ENCODE data around the gene RBM25. TPM values are rescaled to one million over a fixed set of nuclear protein-coding genes. Genes with fewer than 3 reads are reported as not detected.

Gene RBM25
- total RNA-seq, 4 donors from 2014 or later: 29.1 to 50.4 (median 34.4) TPM

DNA sequence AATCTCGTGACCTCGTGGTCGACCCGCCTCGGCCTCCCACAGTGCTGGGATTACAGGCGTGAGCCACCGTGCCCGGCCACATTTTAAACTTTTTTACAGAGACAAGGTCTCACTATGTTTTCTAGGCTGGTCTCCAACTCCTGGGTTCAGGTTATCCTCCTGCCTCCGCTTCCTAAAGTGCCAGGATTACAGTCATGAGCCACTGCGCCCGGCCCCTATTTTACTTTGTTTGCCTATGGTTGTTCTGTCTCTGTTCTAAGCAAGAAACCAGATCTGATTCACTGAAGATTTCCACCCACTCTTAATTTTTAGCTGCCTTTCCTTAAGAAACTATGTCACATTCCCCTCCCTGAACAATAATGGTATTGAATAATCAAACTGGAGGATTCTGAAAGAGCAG, 39.1 kb downstream of the RBM25 start:
- intact Hi-C loops (cut with DNase I; ENCODE audit: low total_unique reads): no loop called here
- H3K4me3 ChIP-seq (ENCODE audit: low read depth, poor library complexity, severe bottlenecking): no peak overlapping the region
- whole genome bisulfite sequencing, 2 donors: 96 to 98% methylated on average over 11 of the region's 11 CpGs
- TF ChIP-seq, protein P1, sequence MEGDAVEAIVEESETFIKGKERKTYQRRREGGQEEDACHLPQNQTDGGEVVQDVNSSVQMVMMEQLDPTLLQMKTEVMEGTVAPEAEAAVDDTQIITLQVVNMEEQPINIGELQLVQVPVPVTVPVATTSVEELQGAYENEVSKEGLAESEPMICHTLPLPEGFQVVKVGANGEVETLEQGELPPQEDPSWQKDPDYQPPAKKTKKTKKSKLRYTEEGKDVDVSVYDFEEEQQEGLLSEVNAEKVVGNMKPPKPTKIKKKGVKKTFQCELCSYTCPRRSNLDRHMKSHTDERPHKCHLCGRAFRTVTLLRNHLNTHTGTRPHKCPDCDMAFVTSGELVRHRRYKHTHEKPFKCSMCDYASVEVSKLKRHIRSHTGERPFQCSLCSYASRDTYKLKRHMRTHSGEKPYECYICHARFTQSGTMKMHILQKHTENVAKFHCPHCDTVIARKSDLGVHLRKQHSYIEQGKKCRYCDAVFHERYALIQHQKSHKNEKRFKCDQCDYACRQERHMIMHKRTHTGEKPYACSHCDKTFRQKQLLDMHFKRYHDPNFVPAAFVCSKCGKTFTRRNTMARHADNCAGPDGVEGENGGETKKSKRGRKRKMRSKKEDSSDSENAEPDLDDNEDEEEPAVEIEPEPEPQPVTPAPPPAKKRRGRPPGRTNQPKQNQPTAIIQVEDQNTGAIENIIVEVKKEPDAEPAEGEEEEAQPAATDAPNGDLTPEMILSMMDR (IDR thresholded peaks at IDR 0.05): no peak
- TF ChIP-seq POLR2A (IDR thresholded peaks at IDR 0.05): no peak
- DNase-seq (ENCODE audit: low spot score in 2 of 2): no peak

DNA sequence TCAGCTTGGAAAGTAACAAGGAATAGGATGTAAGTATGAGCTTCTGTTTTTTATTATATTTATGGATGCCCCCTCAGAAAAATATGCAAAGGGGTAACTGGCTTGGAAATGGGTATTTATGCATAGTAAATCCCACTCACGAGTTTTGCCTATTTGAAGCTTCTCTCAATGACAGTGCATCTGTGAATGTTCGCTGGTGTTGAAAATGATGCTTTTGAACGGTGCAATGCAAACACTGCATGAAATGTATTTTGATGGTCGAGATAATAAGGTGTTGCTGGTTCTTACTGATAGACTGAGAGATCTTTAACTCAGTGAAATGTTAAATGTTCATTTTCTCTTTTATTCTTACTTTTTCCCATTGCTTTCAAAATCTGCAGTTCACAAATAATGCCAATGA, 42.0 kb downstream of the RBM25 start:
- intact Hi-C loops (cut with DNase I; ENCODE audit: low total_unique reads): no loop called here
- TF ChIP-seq POLR2A (IDR thresholded peaks at IDR 0.05): no peak
- TF ChIP-seq, protein P1 (IDR thresholded peaks at IDR 0.05): no peak
- no peak overlapping the region for H3K4me3 ChIP-seq (ENCODE audit: low read depth, poor library complexity, severe bottlenecking)
- 93 to 95% methylated on average over 4 of the region's 4 CpGs for WGBS, 2 donors
- no peak for DNase-seq (ENCODE audit: low spot score in 2 of 2)

DNA sequence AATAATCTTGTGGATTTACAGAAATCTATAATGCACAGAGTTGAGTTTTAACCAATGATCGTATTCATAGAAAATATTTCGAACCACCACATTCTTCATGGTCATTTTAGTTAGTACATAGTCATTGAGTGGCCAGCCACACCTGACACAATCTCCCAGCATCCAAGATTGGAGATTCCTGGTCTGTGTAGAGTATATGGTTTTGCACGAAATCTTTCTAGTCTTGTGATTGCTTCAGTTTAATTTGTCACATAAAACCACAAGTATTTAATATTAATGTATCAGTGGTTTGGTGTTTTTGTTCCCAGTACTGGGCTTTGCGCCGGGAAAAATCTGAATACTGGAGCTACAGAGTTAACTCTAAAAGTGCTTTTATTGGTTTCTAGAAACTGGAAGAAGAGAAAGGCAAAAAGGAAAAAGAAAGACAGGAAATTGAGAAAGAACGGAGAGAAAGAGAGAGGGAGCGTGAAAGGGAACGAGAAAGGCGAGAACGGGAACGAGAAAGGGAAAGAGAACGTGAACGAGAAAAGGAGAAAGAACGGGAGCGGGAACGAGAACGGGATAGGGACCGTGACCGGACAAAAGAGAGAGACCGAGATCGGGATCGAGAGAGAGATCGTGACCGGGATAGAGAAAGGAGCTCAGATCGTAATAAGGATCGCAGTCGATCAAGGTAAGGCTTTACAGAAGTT, 44.6 kb downstream of the RBM25 start:
- intact Hi-C loops (cut with DNase I; ENCODE audit: low total_unique reads): no loop called here
- TF ChIP-seq, protein P1 (IDR thresholded peaks at IDR 0.05): no peak
- TF ChIP-seq POLR2A (IDR thresholded peaks at IDR 0.05): no peak
- H3K4me3 ChIP-seq (ENCODE audit: low read depth, poor library complexity, severe bottlenecking): no peak overlapping the region
- DNase-seq (ENCODE audit: low spot score in 2 of 2): no peak
- 95% methylated on average over 27 of the region's 27 CpGs for WGBS, 2 donors

- TF ChIP-seq POLR2A (IDR thresholded peaks at IDR 0.05): no peak
- TF ChIP-seq, protein P1 (IDR thresholded peaks at IDR 0.05): no peak
- DNase-seq (ENCODE audit: low spot score in 2 of 2): no peak
- WGBS, 2 donors: 81 to 91% methylated on average over 3 of the region's 3 CpGs
- intact Hi-C loops (cut with DNase I; ENCODE audit: low total_unique reads): no loop called here
- no peak overlapping the region for H3K4me3 ChIP-seq (ENCODE audit: low read depth, poor library complexity, severe bottlenecking)
Measured at GRCh38 chr14:73105050-73105449, 46.7 kb downstream of the RBM25 start.

DNA sequence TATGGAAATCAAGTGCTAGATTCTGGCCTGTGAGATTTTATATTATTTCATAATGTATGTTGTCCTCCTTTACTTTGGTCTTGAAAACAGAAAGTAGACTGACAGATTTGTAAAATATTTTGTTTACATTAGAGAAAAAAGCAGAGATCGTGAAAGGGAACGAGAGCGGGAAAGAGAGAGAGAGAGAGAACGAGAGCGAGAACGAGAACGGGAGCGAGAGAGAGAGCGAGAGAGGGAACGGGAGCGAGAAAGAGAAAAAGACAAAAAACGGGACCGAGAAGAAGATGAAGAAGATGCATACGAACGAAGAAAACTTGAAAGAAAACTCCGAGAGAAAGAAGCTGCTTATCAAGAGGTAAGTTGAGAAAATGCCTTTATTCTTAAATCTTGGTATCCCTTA, 47.4 kb downstream of the RBM25 start:
- WGBS, 2 donors: 93 to 96% methylated on average over 16 of the region's 16 CpGs
- intact Hi-C loops (cut with DNase I; ENCODE audit: low total_unique reads): no loop called here
- DNase-seq (ENCODE audit: low spot score in 2 of 2): no peak
- TF ChIP-seq, protein P1 (IDR thresholded peaks at IDR 0.05): no peak
- no peak for TF ChIP-seq POLR2A (IDR thresholded peaks at IDR 0.05)
- no peak overlapping the region for H3K4me3 ChIP-seq (ENCODE audit: low read depth, poor library complexity, severe bottlenecking)
